H1 (cell line): ENCODE data around the gene PDGFD. TPM values are rescaled to one million over a fixed set of nuclear protein-coding genes. Genes with fewer than 3 reads are reported as not detected.

ENCODE experiments used
- CTCF ChIA-PET: fragments of 300-600 bp; sonication (Branson Sonifier 250); formaldehyde crosslinking; loops from one replicate; lab custom pipeline; 2021; ENCODE audit not compliant: partially characterized antibody; lab: Charles Lee
- POLR2A ChIA-PET: fragments of 300-600 bp; sonication (Branson Sonifier 250); formaldehyde crosslinking; loops from one replicate; lab custom pipeline; 2021; ENCODE audit warnings: inconsistent platforms; ENCODE audit not compliant: partially characterized antibody; lab: Charles Lee
- DNase-seq, 2 experiments: peaks; one replicate each; pipeline versions ENCODE4 v3.0.0 to v3.0.0-alpha.2; 2010 to 2022; ENCODE audit warnings: low spot score in 2 of 2, low read depth in 1 of 2, mixed read lengths in 1 of 2
- FAIRE-seq: peaks from 2 replicates; lab custom pipeline; 2011; peaks lifted over from hg19 to GRCh38; lab: Jason Lieb, UNC
- H2AFZ ChIP-seq: 2 replicates; pipeline ENCODE4 v1.8.1; 2012; ENCODE audit warnings: low read length, inconsistent platforms
- H2AK5ac ChIP-seq: 2 replicates; pipeline ENCODE4 v1.6.1; 2013; ENCODE audit warnings: low read depth, low read length
- H2BK120ac ChIP-seq: replicated peaks from 2 replicates; pipeline ENCODE3; 2013; ENCODE audit warnings: low read depth, low read length, inconsistent platforms
- H2BK12ac ChIP-seq: 2 replicates; pipeline ENCODE4 v1.6.1; 2013; ENCODE audit warnings: low read depth, low read length
- H2BK15ac ChIP-seq: 2 replicates; pipeline ENCODE4 v1.6.1; 2013; ENCODE audit warnings: low read length
- H2BK20ac ChIP-seq: 2 replicates; pipeline ENCODE4 v1.6.1; 2013; ENCODE audit warnings: low read length
- H2BK5ac ChIP-seq: 2 replicates; pipeline ENCODE4 v1.6.1; 2013; ENCODE audit warnings: low read depth, low read length
- H3K14ac ChIP-seq: 2 replicates; pipeline ENCODE4 v1.6.1; 2013; ENCODE audit warnings: inconsistent platforms; ENCODE audit not compliant: insufficient read length
- H3K18ac ChIP-seq: 2 replicates; pipeline ENCODE4 v1.6.1; 2013; ENCODE audit warnings: low read length; ENCODE audit errors: extremely low read depth
- H3K23ac ChIP-seq: 2 replicates; pipeline ENCODE4 v1.6.1; 2013; ENCODE audit warnings: inconsistent platforms; ENCODE audit not compliant: insufficient read length
- H3K23me2 ChIP-seq: 2 replicates; pipeline ENCODE4 v1.6.1; 2013; ENCODE audit warnings: low read depth, low read length
- H3K27ac ChIP-seq: 2 replicates; pipeline ENCODE4 v1.6.1; 2011; ENCODE audit warnings: low read depth, low read length, inconsistent platforms
- H3K27me3 ChIP-seq, 4 experiments: replicated peaks in 1 of 4; 1 replicate in 1 of 4; 2 replicates in 3 of 4; pipeline versions ENCODE4 v1.6.1 to v1.8.1; 2011 to 2013; ENCODE audit warnings: low read length in 3 of 4, mild to moderate bottlenecking in 3 of 4, inconsistent platforms in 2 of 4, mixed read lengths in 2 of 4, moderate library complexity in 1 of 4; ENCODE audit not compliant: control insufficient read depth in 3 of 4, insufficient read depth in 3 of 4; ENCODE audit errors: extremely low read depth in 1 of 4
- H3K36me3 ChIP-seq, 4 experiments: 2 replicates each; pipeline versions ENCODE4 v1.6.1 to v1.8.1; 2011 to 2013; ENCODE audit warnings: mild to moderate bottlenecking in 4 of 4, low read length in 3 of 4, moderate library complexity in 2 of 4, control low read depth in 1 of 4, inconsistent platforms in 1 of 4; ENCODE audit not compliant: insufficient read depth in 4 of 4, control insufficient read depth in 2 of 4
- H3K4ac ChIP-seq: replicated peaks from 2 replicates; pipeline ENCODE3; 2013; ENCODE audit warnings: low read length, low read depth, mixed read lengths, inconsistent platforms; ENCODE audit not compliant: insufficient read length
- H3K4me1 ChIP-seq, 4 experiments: replicated peaks in 1 of 4; 1 replicate in 1 of 4; 2 replicates in 3 of 4; pipeline versions ENCODE4 v1.6.1 to v1.8.1; 2011 to 2013; ENCODE audit warnings: low read length in 3 of 4, inconsistent platforms in 2 of 4, mixed read lengths in 1 of 4; ENCODE audit not compliant: insufficient read depth in 4 of 4, control insufficient read depth in 3 of 4
- H3K4me2 ChIP-seq, 2 experiments: 2 replicates each; pipeline versions ENCODE4 v1.6.1 to v1.8.1; 2011 to 2013; ENCODE audit warnings: low read depth in 2 of 2, low read length in 2 of 2, control low read depth in 1 of 2, inconsistent platforms in 1 of 2, mild to moderate bottlenecking in 1 of 2; ENCODE audit not compliant: insufficient read depth in 1 of 2
- H3K4me3 ChIP-seq, 4 experiments: fragments of 200-600, 300-600 bp in 1 of 4; sonication (generic), shearing (Covaris generic), sonication (Bioruptor Twin) in 1 of 4; 2 replicates each; pipeline versions ENCODE4 v1.5.1 to v1.8.1; 2011 to 2016; ENCODE audit warnings: low read length in 4 of 4, low read depth in 3 of 4, control low read depth in 2 of 4, inconsistent platforms in 2 of 4, mild to moderate bottlenecking in 2 of 4, mixed read lengths in 1 of 4, moderate library complexity in 1 of 4; ENCODE audit not compliant: insufficient read depth in 2 of 4; ENCODE audit errors: extremely low read depth in 1 of 4
- H3K56ac ChIP-seq: replicated peaks from 2 replicates; pipeline ENCODE3; 2013; ENCODE audit warnings: low read depth, mild to moderate bottlenecking, mixed read lengths, low read length, inconsistent platforms; ENCODE audit not compliant: insufficient read length
- H3K79me1 ChIP-seq: 2 replicates; pipeline ENCODE4 v1.6.1; 2013; ENCODE audit warnings: low read depth, low read length, control low read depth
- H3K79me2 ChIP-seq, 2 experiments: 2 replicates each; pipeline versions ENCODE4 v1.6.1 to v1.8.1; 2012 to 2013; ENCODE audit warnings: low read length in 2 of 2, mild to moderate bottlenecking in 2 of 2, inconsistent platforms in 1 of 2; ENCODE audit not compliant: insufficient read depth in 2 of 2, control insufficient read depth in 1 of 2
- H3K9ac ChIP-seq, 4 experiments: replicated peaks in 1 of 4; 1 replicate in 1 of 4; 2 replicates in 3 of 4; pipeline versions ENCODE4 v1.6.1 to v1.8.1; 2011 to 2013; ENCODE audit warnings: low read depth in 3 of 4, low read length in 3 of 4, control low read depth in 2 of 4, mild to moderate bottlenecking in 2 of 4, moderate library complexity in 2 of 4, inconsistent platforms in 1 of 4; ENCODE audit errors: extremely low read depth in 1 of 4
- H3K9me3 ChIP-seq, 2 experiments: 2 replicates each; pipeline versions ENCODE4 v1.6.1 to v1.8.1; 2012 to 2013; ENCODE audit warnings: mild to moderate bottlenecking in 2 of 2, moderate library complexity in 2 of 2, control low read depth in 1 of 2, inconsistent platforms in 1 of 2, low read depth in 1 of 2, low read length in 1 of 2, mixed read lengths in 1 of 2; ENCODE audit not compliant: insufficient read depth in 2 of 2
- H4K20me1 ChIP-seq, 2 experiments: replicated peaks in 1 of 2; 2 replicates each; pipeline versions ENCODE3 to v1.8.1; 2011 to 2013; ENCODE audit warnings: inconsistent platforms in 2 of 2, low read length in 2 of 2, mild to moderate bottlenecking in 1 of 2; ENCODE audit not compliant: insufficient read depth in 2 of 2, control insufficient read depth in 1 of 2
- H4K5ac ChIP-seq: 2 replicates; pipeline ENCODE4 v1.6.1; 2013; ENCODE audit warnings: low read length, low read depth, mixed read lengths, inconsistent platforms; ENCODE audit not compliant: insufficient read length
- H4K8ac ChIP-seq: 2 replicates; pipeline ENCODE4 v1.8.0; 2013; ENCODE audit warnings: mild to moderate bottlenecking, moderate library complexity, low read length, inconsistent platforms; ENCODE audit not compliant: insufficient read depth; ENCODE audit errors: extremely low read depth
- H4K91ac ChIP-seq: replicated peaks from 2 replicates; pipeline ENCODE3; 2013; ENCODE audit warnings: low read length, mixed read lengths, inconsistent platforms; ENCODE audit not compliant: insufficient read length
- CEBPB ChIP-seq: IDR thresholded peaks from 2 replicates; pipeline ENCODE4 v1.6.1; 2012; ENCODE audit warnings: low read depth, low read length
- TCF12 ChIP-seq: IDR thresholded peaks from 2 replicates; pipeline ENCODE4 v1.6.1; 2011; ENCODE audit warnings: low read depth, mild to moderate bottlenecking, low read length
- WGBS, 2 experiments: shearing (Covaris generic) in 1 of 2; methylation state at CpG; one replicate each; pipeline versions ENCODE4 v1.1.6 to v1.1.7; 2013 to 2015; ENCODE audit warnings: low lambda C conversion rate in 2 of 2, mixed read lengths in 2 of 2, inconsistent platforms in 1 of 2, low coverage in 1 of 2, missing lambda C conversion rate in 1 of 2; ENCODE audit not compliant: insufficient replicate concordance in 2 of 2, insufficient coverage in 1 of 2, insufficient read length in 1 of 2; ENCODE audit errors: extremely low coverage in 1 of 2, missing lambda C conversion rate in 1 of 2; 5-methylcytosine and 5-hydroxymethylcytosine counted together
- polyA plus RNA-seq, 7 experiments: library from polyadenylated mRNA; depleted of rRNA in 3 of 7; stranded (reverse) in 5 of 7; unstranded in 2 of 7; fragments of >200 nt in 5 of 7; fragments of 200-250 nt in 2 of 7; gene quantifications; 1 replicate in 5 of 7; 2 replicates in 1 of 7; 4 replicates in 1 of 7; pipeline versions ENCODE4 v1.2.1 to v1.2.3, GENCODE V29; 2011 to 2013; ENCODE audit warnings: missing spikeins in 2 of 7, mixed read lengths in 2 of 7
- total RNA-seq: library from RNA; stranded (reverse); fragmentation: NEBNext Ultra II Directional; extraction: Animal tissue kit (Norgen Biotek cat#: 25700); gene quantifications from 2 replicates; pipeline ENCODE4 v1.2.1, GENCODE V29; 2021

PDGFD gene
- total and polyA plus RNA-seq, 2 of the 8 experiments (the other 6 are each of a cell fraction or from before 2014, with no cell fraction given): 1.1 to 3.9 TPM

GRCh38 chr11:103940551-103940950, 223.4 kb downstream of the PDGFD start:
- Histone ChIP-seq H4K5ac (no peak overlapping the region), H2BK5ac (no peak overlapping the region), H2BK120ac (no peak overlapping the region), H3K27me3 (no peaks in the 10 kb centered on the region), H4K8ac (no peak overlapping the region), H3K4me3 (no peak overlapping the region), H3K56ac (no peak overlapping the region), H2BK12ac (no peak overlapping the region), H3K14ac (no peak overlapping the region), H3K79me1 (no peaks in the 10 kb centered on the region), H3K9me3 (no peaks in the 10 kb centered on the region), H3K36me3 (no peaks in the 10 kb centered on the region), H3K18ac (no peak overlapping the region), H3K23ac (no peak overlapping the region), H3K4me1 (no peaks in the 10 kb centered on the region), H4K20me1 (no peaks in the 10 kb centered on the region)
- FAIRE-seq (no peak), DNase-seq (no peak)
- POLR2A ChIA-PET: no interaction called here
- 82% methylated on average over 2 of the region's 2 CpGs; no CpG with 5 or more reads in 1 of the 2 experiments for WGBS, 2 experiments
- CTCF ChIA-PET: interaction anchor here (1.1 to 1.5 kb wide), 2 partner anchors 13 to 256 kb away, joined by 3 to 4 read pairs; no protein-coding TSS in a partner anchor
- no peak for TF ChIP-seq TCF12
- no peak for TF ChIP-seq CEBPB
- TF ChIP-seq, all 59 proteins: peak for 0
- H2AFZ ChIP-seq: no peak overlapping the region
- H3K23me2 ChIP-seq: no peaks in the 10 kb centered on the region
- H3K4me2 ChIP-seq: no peak overlapping the region
- no peak overlapping the region for H3K4ac ChIP-seq
- no peak overlapping the region for H2AK5ac ChIP-seq
- no peak overlapping the region for H3K9ac ChIP-seq
- H3K79me2 ChIP-seq: no peaks in the 10 kb centered on the region
- no peak overlapping the region for H4K91ac ChIP-seq
- H3K27ac ChIP-seq: no peak overlapping the region
- no peak overlapping the region for H2BK15ac ChIP-seq
- no peak overlapping the region for H2BK20ac ChIP-seq
